Activated CD4-positive, alpha-beta T cell treated with anti-CD3 and anti-CD28 coated beads, Interleukin-10, Interleukin-2, amounts not matched to agents 100 ng/mL and 50 ng/mL, durations not matched to agents 16 hours and 8 hours (primary cell): ENCODE data around the gene PDIK1L.
A peak's percentile ranks its signal among the peaks of the same experiment; 100 is the strongest.

Experiments
- DNase-seq: peaks from one replicate; pipeline ENCODE4 v3.0.0-alpha.2; 2020

The PDIK1L gene

GRCh38 chr1:26158271-26158907, 46.8 kb downstream of the PDIK1L start:
- no peak for DNase-seq

- DNase-seq = no peak
These were observed 47.5 kb downstream of the PDIK1L start, which contains the start of gene FAM110D for GRCh38 chr1:26158908-26159742. TSS of gene FAM110D (plus strand) at chr1:26159079. CDS start at chr1:26161292, 2,213 bp downstream.

- DNase-seq = no peak
These were observed 48.1 kb downstream of the PDIK1L start for GRCh38 chr1:26159743-26160039.

- no peak for DNase-seq
These were observed 49.1 kb downstream of the PDIK1L start for GRCh38 chr1:26160527-26161414.

GRCh38 chr1:26161415-26162219, 50.0 kb downstream of the PDIK1L start:
- DNase-seq = peak; percentile 50

GRCh38 chr1:26162220-26162709, 50.6 kb downstream of the PDIK1L start:
- no peak for DNase-seq

- no peak for DNase-seq
These were observed 52.0 kb downstream of the PDIK1L start for GRCh38 chr1:26163684-26164035.

GRCh38 chr1:26164036-26164860, 52.6 kb downstream of the PDIK1L start:
- peak; percentile 50 for DNase-seq

- DNase-seq = no peak
These were observed 53.5 kb downstream of the PDIK1L start for GRCh38 chr1:26164861-26165842.

- peak; percentile 20 for DNase-seq
These were observed 55.2 kb downstream of the PDIK1L start for GRCh38 chr1:26166719-26167281.

GRCh38 chr1:26168410-26169197, 57.0 kb downstream of the PDIK1L start, which contains the start of gene C1orf232:
TSS of gene C1orf232 (minus strand) at chr1:26168963. CDS start at chr1:26168499, 464 bp downstream.
- DNase-seq = no peak

GRCh38 chr1:26169198-26169554, 57.6 kb downstream of the PDIK1L start:
- no peak for DNase-seq

- peak; percentile 95 for DNase-seq
These were observed 58.2 kb downstream of the PDIK1L start, which contains the start of gene ZNF593 for GRCh38 chr1:26169669-26170471. TSS of gene ZNF593 (plus strand) at chr1:26169908. CDS start at chr1:26169984, 76 bp downstream.

- no peak for DNase-seq
These were observed 58.8 kb downstream of the PDIK1L start for GRCh38 chr1:26170472-26170821.

- DNase-seq = no peak
These were observed 59.8 kb downstream of the PDIK1L start, which contains the start of gene ZNF593OS for GRCh38 chr1:26171084-26172072. TSS of gene ZNF593OS (minus strand) at chr1:26171832. CDS start at chr1:26171661, 171 bp downstream.
